Karpas-422 (cell line): ENCODE data around the gene DLGAP3. TPM values are rescaled to one million over a fixed set of nuclear protein-coding genes. Genes with fewer than 3 reads are reported as not detected.

Experiments used
- DNase-seq: peaks from one replicate; pipeline ENCODE4 v3.0.0-alpha.2; 2015
- H2AFZ ChIP-seq: fragments of 200-600 bp; sonication (generic); 2 replicates; pipeline ENCODE4 v1.6.1; 2014; ENCODE audit warnings: antibody characterized with exemption, low read length, mixed read lengths
- H3K27ac ChIP-seq: fragments of 200-600 bp; sonication (generic); 2 replicates; pipeline ENCODE4 v1.5.1; 2014; ENCODE audit warnings: mild to moderate bottlenecking, low read length, moderate library complexity
- H3K27me3 ChIP-seq: fragments of 200-600 bp; sonication (generic); 2 replicates; pipeline ENCODE4 v1.6.1; 2014; ENCODE audit warnings: low read length, mixed read lengths
- H3K36me3 ChIP-seq: fragments of 200-600 bp; sonication (generic); 2 replicates; pipeline ENCODE4 v1.6.1; 2014; ENCODE audit warnings: low read length, mixed read lengths; ENCODE audit not compliant: insufficient read depth
- H3K4me1 ChIP-seq: fragments of 200-600 bp; sonication (generic); 2 replicates; pipeline ENCODE4 v1.6.1; 2014; ENCODE audit warnings: mild to moderate bottlenecking, low read length, mixed read lengths
- H3K4me2 ChIP-seq: fragments of 200-600 bp; sonication (generic); 2 replicates; pipeline ENCODE4 v1.6.1; 2014; ENCODE audit warnings: low read length, low read depth, mild to moderate bottlenecking; ENCODE audit not compliant: poor library complexity, severe bottlenecking
- H3K4me3 ChIP-seq: fragments of 200-600 bp; sonication (generic); 2 replicates; pipeline ENCODE4 v1.5.1; 2014; ENCODE audit warnings: mild to moderate bottlenecking, antibody characterized with exemption, low read length, mixed read lengths
- H3K79me2 ChIP-seq: fragments of 200-600 bp; sonication (generic); 2 replicates; pipeline ENCODE4 v1.6.1; 2014; ENCODE audit warnings: mild to moderate bottlenecking, low read length, mixed read lengths
- H3K9ac ChIP-seq: fragments of 200-600 bp; sonication (generic); 2 replicates; pipeline ENCODE4 v1.6.0; 2014; ENCODE audit warnings: low read length
- H3K9me2 ChIP-seq: fragments of 200-600 bp; sonication (generic), shearing (Covaris generic); replicated peaks from 2 replicates; pipeline ENCODE4 v1.6.0; 2014; ENCODE audit warnings: mild to moderate bottlenecking, low read length, moderate library complexity; ENCODE audit not compliant: insufficient read depth
- H3K9me3 ChIP-seq: fragments of 300-700, 200-600 bp; sonication (generic); 2 replicates; pipeline ENCODE4 v1.6.1; 2014; ENCODE audit warnings: low read length, mixed read lengths
- H4K20me1 ChIP-seq: fragments of 200-600 bp; sonication (generic); 2 replicates; pipeline ENCODE4 v1.6.1; 2014; ENCODE audit warnings: mild to moderate bottlenecking, antibody characterized with exemption, low read length, low read depth; ENCODE audit not compliant: insufficient read depth
- total RNA-seq: library from RNA; depleted of rRNA; stranded (reverse); fragments of >200 nt; shearing (Covaris generic); gene quantifications from 2 replicates; pipeline ENCODE4 v1.2.3, GENCODE V29; 2014; ENCODE audit warnings: low replicate concordance

The DLGAP3 gene
- total RNA-seq, 1 experiment from 2014 or later = 4.1 TPM

DNA sequence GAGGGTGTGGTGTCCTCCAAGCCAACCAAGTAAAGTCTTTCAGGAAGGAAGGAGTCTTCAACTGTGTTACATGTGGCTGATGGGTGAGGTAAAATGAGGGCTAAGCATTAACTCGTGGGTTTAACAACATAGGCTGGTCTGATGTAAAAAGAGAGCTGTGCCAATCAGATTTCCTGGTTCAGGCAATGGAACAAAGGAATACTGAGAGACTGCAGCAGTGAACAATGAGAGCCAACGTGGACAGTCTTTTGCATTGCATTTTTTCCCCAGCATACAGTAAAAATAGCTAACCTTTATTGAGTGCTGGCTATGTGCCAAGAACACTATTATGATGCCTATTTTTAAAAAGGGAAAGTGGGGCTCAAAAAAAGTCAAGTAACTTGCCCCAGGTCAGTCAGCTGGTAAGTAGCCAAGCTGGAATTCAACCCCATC lies 31.1 kb downstream of the DLGAP3 start:
- H3K4me1 ChIP-seq = peaks cover 71% of the 10 kb centered on the region
- H2AFZ ChIP-seq = no peak overlapping the region; the same call in 1 of the 2 replicates
- peak overlapping the region; percentile 79 for H3K27ac ChIP-seq
- no peaks in the 10 kb centered on the region for H3K9me3 ChIP-seq
- no peaks in the 10 kb centered on the region for H4K20me1 ChIP-seq
- peak; percentile 82 for DNase-seq
- no peaks in the 10 kb centered on the region for H3K27me3 ChIP-seq
- peak overlapping the region; percentile 29; the same call in 1 of the 2 replicates for H3K4me3 ChIP-seq
- no peaks in the 10 kb centered on the region for H3K9me2 ChIP-seq
- peak overlapping the region; percentile 16 for H3K9ac ChIP-seq
- peak overlapping the region; percentile 57 for H3K4me2 ChIP-seq
- H3K79me2 ChIP-seq = no peaks in the 10 kb centered on the region
- 0 out of 2 replicates have a peak, but pooled peaks cover 1% of the 10 kb centered on the region for H3K36me3 ChIP-seq

GRCh38 chr1:34896612-34897011 lies 32.8 kb downstream of the DLGAP3 start:
- DNase-seq = no peak
- no peaks in the 10 kb centered on the region for H3K27me3 ChIP-seq
- peaks cover 7% of the 10 kb centered on the region; the same call in 1 of the 2 replicates for H3K9me3 ChIP-seq
- H3K36me3 ChIP-seq = peaks cover 13% of the 10 kb centered on the region
- peak overlapping the region; percentile 79 for H3K27ac ChIP-seq
- no peak overlapping the region for H3K4me2 ChIP-seq
- no peaks in the 10 kb centered on the region for H3K9me2 ChIP-seq
- no peaks in the 10 kb centered on the region for H4K20me1 ChIP-seq
- no peak overlapping the region for H2AFZ ChIP-seq
- H3K9ac ChIP-seq = no peak overlapping the region
- H3K79me2 ChIP-seq = no peaks in the 10 kb centered on the region
- no peak overlapping the region for H3K4me3 ChIP-seq
- peaks cover 54% of the 10 kb centered on the region for H3K4me1 ChIP-seq

DNA sequence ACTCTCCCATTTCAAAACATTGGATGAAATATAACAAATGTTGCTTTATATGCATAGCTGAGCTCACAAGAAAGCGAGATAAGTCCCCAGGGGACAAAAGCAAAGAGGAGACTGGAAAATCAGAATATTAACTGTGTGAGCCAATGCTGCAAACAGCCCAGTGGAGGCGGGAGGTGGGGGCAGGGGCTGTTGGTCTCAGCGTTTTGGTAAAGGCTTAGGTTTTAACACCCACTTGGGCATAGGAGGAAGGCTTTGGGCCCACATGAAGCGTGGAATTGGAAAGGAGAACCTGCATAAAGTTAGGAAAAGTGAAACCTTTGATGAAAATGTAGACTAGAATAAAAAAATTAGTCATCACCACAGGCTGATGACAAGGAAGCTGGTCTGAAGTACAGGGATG lies 39.7 kb downstream of the DLGAP3 start:
- H3K36me3 ChIP-seq = peaks cover 13% of the 10 kb centered on the region
- no peaks in the 10 kb centered on the region for H4K20me1 ChIP-seq
- no peak for DNase-seq
- no peak overlapping the region for H3K9ac ChIP-seq
- no peaks in the 10 kb centered on the region for H3K27me3 ChIP-seq
- H3K4me1 ChIP-seq = peaks cover 42% of the 10 kb centered on the region
- H3K4me3 ChIP-seq = no peak overlapping the region
- H3K27ac ChIP-seq = peak overlapping the region; percentile 25; the same call in 1 of the 2 replicates
- H3K9me3 ChIP-seq = peaks cover 7% of the 10 kb centered on the region; the same call in 1 of the 2 replicates
- peak overlapping the region; percentile 6 for H3K4me2 ChIP-seq
- H3K9me2 ChIP-seq = no peaks in the 10 kb centered on the region
- no peaks in the 10 kb centered on the region for H3K79me2 ChIP-seq
- no peak overlapping the region for H2AFZ ChIP-seq

DNA sequence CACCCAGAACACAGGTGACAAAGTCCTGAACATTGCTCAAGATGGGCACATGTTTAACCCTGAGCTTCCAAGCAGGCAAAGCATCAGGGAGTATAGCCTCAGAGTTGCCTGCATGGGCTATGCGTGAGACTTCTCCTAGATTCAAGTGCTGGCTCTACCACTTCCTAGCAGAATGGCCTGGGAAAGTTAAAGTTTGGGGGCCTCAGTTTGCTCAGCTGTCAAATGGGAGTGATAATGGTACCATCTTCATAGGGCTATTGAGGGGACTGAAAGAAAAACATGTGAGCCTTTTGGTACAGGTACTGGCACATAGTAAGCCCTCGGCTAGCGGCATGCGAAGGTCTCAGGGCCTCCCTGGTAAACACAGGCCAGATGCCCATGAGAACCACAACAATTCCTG lies 41.9 kb downstream of the DLGAP3 start:
- Histone ChIP-seq H3K27ac (no peak overlapping the region), H3K9me3 (peaks cover 7% of the 10 kb centered on the region; the same call in 1 of the 2 replicates), H3K9me2 (no peaks in the 10 kb centered on the region), H3K79me2 (no peaks in the 10 kb centered on the region), H3K4me2 (no peak overlapping the region), H3K27me3 (no peaks in the 10 kb centered on the region), H4K20me1 (no peaks in the 10 kb centered on the region), H2AFZ (no peak overlapping the region), H3K4me3 (no peak overlapping the region), H3K4me1 (peaks cover 44% of the 10 kb centered on the region), H3K9ac (no peak overlapping the region), H3K36me3 (peaks cover 12% of the 10 kb centered on the region)
- no peak for DNase-seq

- H3K27me3 ChIP-seq = no peaks in the 10 kb centered on the region
- peak; percentile 77 for DNase-seq
- peak overlapping the region; percentile 75 for H3K27ac ChIP-seq
- no peaks in the 10 kb centered on the region for H3K9me2 ChIP-seq
- peak overlapping the region; percentile 67 for H3K4me3 ChIP-seq
- H3K4me1 ChIP-seq = peaks cover 44% of the 10 kb centered on the region
- H3K36me3 ChIP-seq = peaks cover 15% of the 10 kb centered on the region
- H3K79me2 ChIP-seq = no peaks in the 10 kb centered on the region
- H3K4me2 ChIP-seq = peak overlapping the region; percentile 78
- H2AFZ ChIP-seq = peak overlapping the region; percentile 36; the same call in 1 of the 2 replicates
- H3K9me3 ChIP-seq = 0 out of 2 replicates have a peak, but pooled peaks cover 4% of the 10 kb centered on the region
- H4K20me1 ChIP-seq = no peaks in the 10 kb centered on the region
- H3K9ac ChIP-seq = peak overlapping the region; percentile 83
Observed at GRCh38 chr1:34885405-34886247, 43.8 kb downstream of the DLGAP3 start.

GRCh38 chr1:34884961-34885360 lies 44.5 kb downstream of the DLGAP3 start:
- Histone ChIP-seq H3K4me1 (peaks cover 39% of the 10 kb centered on the region), H3K9me2 (no peaks in the 10 kb centered on the region), H2AFZ (no peak overlapping the region), H3K9me3 (0 out of 2 replicates have a peak, but pooled peaks cover 4% of the 10 kb centered on the region), H4K20me1 (no peaks in the 10 kb centered on the region), H3K27ac (no peak overlapping the region; the same call in 1 of the 2 replicates), H3K27me3 (no peaks in the 10 kb centered on the region), H3K4me2 (peak overlapping the region; percentile 78), H3K36me3 (peaks cover 15% of the 10 kb centered on the region), H3K4me3 (peak overlapping the region; percentile 67), H3K9ac (0 out of 2 replicates have a peak overlapping the region, but pooled peaks have one; percentile 83), H3K79me2 (no peaks in the 10 kb centered on the region)
- no peak for DNase-seq

DNA sequence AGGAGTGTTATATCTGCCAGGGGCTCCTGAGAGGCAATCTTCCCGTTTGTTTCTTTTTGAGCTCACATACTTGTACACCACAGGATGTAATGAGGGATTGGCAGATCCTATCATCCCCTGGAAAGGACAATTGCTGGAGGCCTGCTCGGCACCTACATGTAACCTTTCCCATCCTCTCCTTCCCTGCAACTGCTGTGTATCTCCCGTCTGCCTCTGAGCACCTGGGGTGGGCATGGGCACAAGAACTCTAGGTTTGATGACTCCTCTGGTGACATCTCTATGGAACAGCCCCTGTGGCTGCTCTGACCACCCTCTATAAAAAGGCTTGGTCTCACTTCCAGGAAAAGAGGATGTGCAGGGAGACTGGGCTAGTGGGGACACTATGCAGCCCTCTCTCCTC lies 44.9 kb downstream of the DLGAP3 start:
- peak overlapping the region; percentile 78 for H3K4me2 ChIP-seq

GRCh38 chr1:34879230-34879629 lies 50.2 kb downstream of the DLGAP3 start:
- H3K9ac ChIP-seq = no peak overlapping the region
- no peak overlapping the region for H3K4me3 ChIP-seq
- H3K4me2 ChIP-seq = no peak overlapping the region
- no peak overlapping the region for H2AFZ ChIP-seq
- H3K4me1 ChIP-seq = no peaks in the 10 kb centered on the region
- H3K36me3 ChIP-seq = peaks cover 15% of the 10 kb centered on the region
- H3K79me2 ChIP-seq = no peaks in the 10 kb centered on the region
- H3K9me3 ChIP-seq = 0 out of 2 replicates have a peak, but pooled peaks cover 4% of the 10 kb centered on the region
- no peak overlapping the region for H3K27ac ChIP-seq
- H3K27me3 ChIP-seq = no peaks in the 10 kb centered on the region
- no peaks in the 10 kb centered on the region for H4K20me1 ChIP-seq
- no peak for DNase-seq
- H3K9me2 ChIP-seq = no peaks in the 10 kb centered on the region

More for the DNA sequence above, 44.9 kb downstream of the DLGAP3 start:
- peaks cover 15% of the 10 kb centered on the region for H3K36me3 ChIP-seq
- H3K27ac ChIP-seq = no peak overlapping the region; the same call in 1 of the 2 replicates
- H4K20me1 ChIP-seq = no peaks in the 10 kb centered on the region
- no peak overlapping the region; the same call in 1 of the 2 replicates for H3K4me3 ChIP-seq
- H3K9me3 ChIP-seq = 0 out of 2 replicates have a peak, but pooled peaks cover 4% of the 10 kb centered on the region
- no peaks in the 10 kb centered on the region for H3K79me2 ChIP-seq
- no peak overlapping the region for H3K9ac ChIP-seq
- no peaks in the 10 kb centered on the region for H3K9me2 ChIP-seq
- no peaks in the 10 kb centered on the region for H3K27me3 ChIP-seq
- no peak for DNase-seq
- no peak overlapping the region for H2AFZ ChIP-seq
- H3K4me1 ChIP-seq = peaks cover 35% of the 10 kb centered on the region
